Stimulated activated CD8-positive, alpha-beta memory T cell treated with anti-CD3 and anti-CD28 coated beads, Interleukin-4, amount 100 ng/mL, for 48 hours (primary cell): Measurements from ENCODE around the gene RNF128.

Source experiments
- DNase-seq: peaks from one replicate; pipeline ENCODE4 v3.0.0-alpha.2; 2020

The RNF128 gene, protein sequence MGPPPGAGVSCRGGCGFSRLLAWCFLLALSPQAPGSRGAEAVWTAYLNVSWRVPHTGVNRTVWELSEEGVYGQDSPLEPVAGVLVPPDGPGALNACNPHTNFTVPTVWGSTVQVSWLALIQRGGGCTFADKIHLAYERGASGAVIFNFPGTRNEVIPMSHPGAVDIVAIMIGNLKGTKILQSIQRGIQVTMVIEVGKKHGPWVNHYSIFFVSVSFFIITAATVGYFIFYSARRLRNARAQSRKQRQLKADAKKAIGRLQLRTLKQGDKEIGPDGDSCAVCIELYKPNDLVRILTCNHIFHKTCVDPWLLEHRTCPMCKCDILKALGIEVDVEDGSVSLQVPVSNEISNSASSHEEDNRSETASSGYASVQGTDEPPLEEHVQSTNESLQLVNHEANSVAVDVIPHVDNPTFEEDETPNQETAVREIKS

GRCh38 chrX:106726485-106727437 lies at the start of gene RNF128:
RNF128 (plus strand) TSS chrX:106726701; CDS start chrX:106726914, 213 bp downstream.
- peak; percentile 25 for DNase-seq

GRCh38 chrX:106680716-106681115 lies 45.8 kb upstream of the RNF128 start:
- no peak for DNase-seq

DNA sequence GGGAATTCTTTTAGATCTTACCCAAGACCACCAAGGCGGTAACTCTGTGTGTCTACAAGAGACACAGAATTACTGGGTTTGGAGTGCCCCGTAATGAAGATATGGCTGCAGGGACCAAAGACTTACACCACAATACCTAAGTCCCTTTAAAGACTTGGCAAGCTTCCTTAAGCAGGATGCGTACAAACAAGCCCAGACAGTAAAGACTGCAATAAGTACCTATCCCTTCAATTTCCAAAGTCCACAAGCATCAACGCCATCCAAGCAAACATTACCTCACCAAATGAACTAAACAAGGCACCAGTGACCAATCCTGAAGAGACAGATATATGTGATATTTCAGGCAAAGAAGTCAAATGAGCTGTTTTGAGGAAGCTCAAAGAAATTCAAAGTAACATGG lies 42.3 kb upstream of the RNF128 start:
- DNase-seq: no peak

- DNase-seq: no peak
These were observed 34.0 kb upstream of the RNF128 start for GRCh38 chrX:106692425-106693065.

- DNase-seq: no peak
These were observed 30.0 kb upstream of the RNF128 start for GRCh38 chrX:106696502-106696901.

DNA sequence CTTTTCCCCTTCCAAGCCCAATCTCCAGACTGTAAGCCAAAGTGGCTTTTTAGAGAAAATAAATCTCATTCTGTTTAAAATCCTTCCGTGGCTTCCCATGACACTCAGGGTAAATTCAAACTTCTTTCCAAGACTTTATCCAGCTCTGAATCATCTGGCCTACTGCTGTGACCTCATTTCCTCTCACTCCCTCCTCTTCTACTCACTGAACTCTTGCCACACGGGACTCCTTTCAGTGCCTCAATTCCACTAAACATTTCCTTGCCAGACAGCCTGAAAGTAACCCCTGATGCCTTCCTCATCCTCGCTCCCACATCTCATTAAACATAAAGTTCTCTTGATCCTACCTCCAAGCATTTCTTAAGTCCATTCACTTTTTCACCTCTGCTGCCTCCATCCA lies 27.8 kb upstream of the RNF128 start:
- no peak for DNase-seq

- DNase-seq: no peak
These were observed 23.9 kb upstream of the RNF128 start for GRCh38 chrX:106702636-106703035.

DNA sequence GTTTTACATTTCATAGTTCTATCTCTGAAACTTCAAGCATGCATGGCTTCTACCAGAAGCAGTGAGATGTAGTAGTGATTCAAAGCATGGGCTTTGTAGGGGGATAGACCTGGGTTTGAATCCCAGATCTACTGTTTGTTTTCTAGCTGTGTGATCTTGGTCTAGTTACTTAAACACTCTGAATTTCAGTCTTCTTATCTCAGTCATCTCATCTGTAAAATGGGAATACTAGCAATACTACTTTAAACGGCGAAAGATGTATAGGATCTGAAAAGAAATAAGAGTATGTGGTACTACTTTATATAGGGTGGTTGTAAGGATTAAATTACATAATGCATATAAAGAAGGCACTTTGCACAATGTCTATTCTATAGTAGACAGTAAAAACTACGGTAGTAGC lies 20.0 kb upstream of the RNF128 start:
- no peak for DNase-seq

GRCh38 chrX:106707771-106708454 lies 18.6 kb upstream of the RNF128 start:
- no peak for DNase-seq

DNA sequence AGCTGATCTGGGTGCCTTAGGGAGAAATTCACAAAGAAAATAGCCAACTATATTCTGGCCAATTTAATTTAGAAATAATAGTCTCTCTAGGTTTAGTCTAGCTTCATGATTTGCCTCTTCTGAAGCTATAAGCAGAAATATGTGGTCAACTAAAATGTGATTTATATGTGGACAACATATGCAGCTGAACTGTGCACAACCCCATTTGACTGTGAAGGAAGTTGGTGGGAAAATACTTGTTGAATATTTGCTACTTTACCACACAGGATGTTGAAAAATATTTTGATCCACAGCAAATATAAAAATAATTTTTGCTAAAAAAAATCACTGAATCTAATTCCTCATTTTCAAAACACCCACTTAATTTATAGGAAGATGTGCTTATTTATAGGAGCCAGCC lies 15.7 kb upstream of the RNF128 start:
- no peak for DNase-seq

DNA sequence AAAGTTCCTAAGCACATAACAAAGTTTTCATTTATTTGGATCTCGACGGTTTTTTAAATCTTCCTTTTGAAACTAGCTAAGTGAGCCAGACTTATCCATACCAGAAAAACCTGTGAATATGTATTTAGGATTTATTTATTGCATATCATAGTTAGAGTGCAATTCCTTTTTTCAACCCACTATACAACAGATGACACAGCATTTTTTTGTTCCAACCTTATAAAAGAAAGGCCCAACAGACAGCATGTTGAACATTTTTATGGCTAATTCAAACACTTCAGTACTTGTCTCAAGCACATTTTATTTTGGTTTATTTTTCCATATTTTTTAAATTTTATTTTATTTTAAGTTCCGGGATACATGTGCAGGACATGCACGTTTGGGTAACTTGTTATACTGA lies 15.1 kb upstream of the RNF128 start:
- no peak for DNase-seq

DNA sequence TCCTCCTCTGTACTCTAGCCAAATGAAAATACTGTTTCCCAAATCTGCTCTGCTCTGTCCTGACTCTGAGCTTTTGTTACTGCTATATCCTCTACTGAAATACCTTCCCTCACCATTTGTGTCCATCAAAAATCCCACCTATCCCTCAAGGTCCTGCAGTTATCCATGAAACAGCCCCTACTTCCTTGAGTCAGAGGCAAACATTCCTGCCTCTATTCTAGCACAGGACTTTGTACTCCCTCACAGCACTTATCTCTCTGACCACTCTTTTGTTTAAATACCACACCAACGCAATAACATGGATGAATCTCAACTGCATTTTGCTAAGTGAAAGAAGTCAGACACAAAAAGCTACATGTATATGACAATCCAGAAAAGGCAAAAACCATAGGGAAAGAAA lies 10.5 kb upstream of the RNF128 start:
- no peak for DNase-seq

DNA sequence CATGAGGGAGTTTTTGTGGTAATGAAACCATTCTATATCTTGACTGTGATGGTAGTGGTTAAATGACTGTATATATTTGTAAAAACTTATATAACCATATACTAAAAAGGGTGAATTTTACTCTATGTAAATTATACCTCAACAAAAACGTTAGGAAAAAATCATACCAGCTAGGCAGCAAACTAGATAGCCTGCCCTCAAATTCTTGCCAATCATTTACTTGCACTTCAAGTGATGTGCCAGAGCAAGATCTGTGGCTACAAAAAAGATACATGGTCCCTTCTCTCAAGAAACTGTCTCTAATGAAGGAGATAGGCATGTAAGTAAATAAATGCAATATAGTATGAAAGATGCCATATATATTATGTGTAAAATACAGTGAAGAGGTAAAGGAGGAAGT lies 10.0 kb upstream of the RNF128 start:
- no peak for DNase-seq

DNA sequence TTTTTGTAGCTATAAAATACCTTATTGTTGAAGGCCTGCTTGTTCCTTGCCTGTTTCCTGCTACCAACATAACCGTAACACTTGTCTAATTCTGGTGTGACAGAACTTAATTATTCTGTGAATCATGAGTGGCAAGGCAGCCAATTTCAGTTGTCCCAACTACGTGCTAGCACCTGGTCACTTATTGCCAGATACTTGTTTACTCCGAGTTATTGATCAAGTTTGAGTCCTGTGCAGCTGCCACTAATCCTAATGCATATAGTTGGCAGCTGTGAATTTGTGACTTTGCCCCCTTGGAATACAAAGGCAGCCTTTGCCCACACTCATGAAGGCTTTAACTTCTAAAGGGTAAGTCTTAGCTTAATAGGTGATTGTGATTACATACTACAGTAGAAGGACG lies 7.8 kb upstream of the RNF128 start:
- DNase-seq: no peak

GRCh38 chrX:106725931-106726330 lies 570 bp upstream of the RNF128 start:
- no peak for DNase-seq

GRCh38 chrX:106728337-106728736 lies 1.8 kb downstream of the RNF128 start:
- DNase-seq: no peak

- DNase-seq: no peak
These were observed 3.9 kb downstream of the RNF128 start for GRCh38 chrX:106730401-106730800.

DNA sequence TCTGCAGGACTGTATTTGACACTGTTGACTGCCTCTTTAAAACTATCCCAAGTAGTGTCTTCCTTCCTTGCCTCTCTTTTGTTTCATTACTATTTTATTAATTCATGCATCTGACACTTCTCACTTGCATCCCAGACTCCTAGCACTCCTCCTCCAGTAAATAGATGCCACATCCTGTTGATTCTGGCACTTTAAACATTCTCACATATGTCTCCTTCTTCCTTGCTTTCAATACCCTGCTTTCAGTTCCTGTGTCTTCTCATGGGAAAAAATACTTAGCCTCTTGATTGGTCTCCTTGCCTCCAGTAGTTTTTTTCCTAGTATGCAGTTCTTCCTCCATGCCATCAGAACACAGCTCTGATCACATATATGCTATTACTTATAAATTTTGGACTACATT lies 5.1 kb downstream of the RNF128 start:
- no peak for DNase-seq

DNA sequence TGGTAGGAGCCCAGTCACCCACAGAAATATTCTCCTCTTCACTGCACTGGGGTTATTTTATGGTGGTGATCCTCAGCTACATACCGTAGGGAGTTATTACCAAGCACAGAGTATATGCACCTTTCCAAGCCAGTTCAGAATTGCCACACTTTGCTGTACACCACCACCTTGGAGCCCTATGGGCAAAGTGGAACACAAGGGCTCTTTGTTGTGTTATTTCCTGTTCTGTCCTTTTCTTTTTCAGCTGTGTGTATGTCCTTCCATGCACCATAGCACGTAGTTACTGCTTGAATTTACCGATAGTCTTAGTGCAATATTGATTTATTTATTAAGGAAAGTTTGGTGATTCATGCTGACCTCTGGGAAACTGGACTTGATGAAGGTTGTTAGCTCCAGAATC lies 8.3 kb downstream of the RNF128 start:
- DNase-seq: no peak

GRCh38 chrX:106740193-106740780 lies 13.8 kb downstream of the RNF128 start:
- DNase-seq: no peak

GRCh38 chrX:106742193-106742592 lies 15.7 kb downstream of the RNF128 start:
- no peak for DNase-seq

DNA sequence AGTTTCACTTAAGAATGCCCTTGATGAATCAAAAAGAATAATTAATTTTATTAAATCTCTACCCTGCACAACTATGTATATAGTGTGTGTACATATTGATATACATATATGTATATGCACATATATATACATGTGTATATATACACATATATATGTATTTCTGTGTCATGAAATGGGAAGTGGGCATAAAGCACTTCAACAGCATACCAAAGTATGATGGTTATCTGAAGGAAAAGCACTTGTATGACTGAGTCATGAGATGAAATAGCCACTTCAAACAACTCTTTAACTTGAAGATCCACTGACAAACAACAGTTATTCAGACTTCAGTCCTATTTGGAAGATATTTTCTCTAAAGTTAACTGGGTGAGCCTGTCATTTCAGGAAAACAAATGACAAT lies 16.3 kb downstream of the RNF128 start:
- no peak for DNase-seq
